T-helper 17 cell (primary cell): ENCODE data around the gene SGPP1. TPM values are rescaled to one million over a fixed set of nuclear protein-coding genes. Genes with fewer than 3 reads are reported as not detected.

ENCODE experiments used
- ATAC-seq: fragments of 150-1000 bp; cut with Tn5 transposase; 2 replicates; pipeline ENCODE4 v1.10.0; 2021; ENCODE audit warnings: mild to moderate bottlenecking, moderate library complexity
- DNase-seq, 3 donors: peaks; one replicate each; pipeline versions ENCODE4 v3.0.0 to v3.0.0-alpha.2; 2020 to 2021
- H3K9me3 ChIP-seq: one replicate; pipeline ENCODE4 v1.7.0; 2013; ENCODE audit warnings: low read length, mild to moderate bottlenecking; ENCODE audit not compliant: control insufficient read depth, poor library complexity, severe bottlenecking
- H3K27ac Mint-ChIP-seq: one replicate; pipeline ENCODE4 v1.8.0; 2022; ENCODE audit warnings: mild to moderate bottlenecking, moderate library complexity, mixed read lengths
- H3K27me3 Mint-ChIP-seq: one replicate; pipeline ENCODE4 v1.8.0; 2022; ENCODE audit warnings: mixed read lengths
- H3K36me3 Mint-ChIP-seq: one replicate; pipeline ENCODE4 v1.8.0; 2022; ENCODE audit warnings: low read depth, mixed read lengths
- H3K4me1 Mint-ChIP-seq: one replicate; pipeline ENCODE4 v1.8.0; 2022; ENCODE audit warnings: mild to moderate bottlenecking, mixed read lengths
- H3K4me3 Mint-ChIP-seq: one replicate; pipeline ENCODE4 v1.8.0; 2022; ENCODE audit warnings: mild to moderate bottlenecking, moderate library complexity, mixed read lengths
- total RNA-seq, 4 donors: library from RNA in 2 of 4; stranded (reverse) in 2 of 4; gene quantifications; one replicate each; pipeline ENCODE4 v1.2.3 and lab custom pipeline; 2022 to 2026

Gene SGPP1, protein sequence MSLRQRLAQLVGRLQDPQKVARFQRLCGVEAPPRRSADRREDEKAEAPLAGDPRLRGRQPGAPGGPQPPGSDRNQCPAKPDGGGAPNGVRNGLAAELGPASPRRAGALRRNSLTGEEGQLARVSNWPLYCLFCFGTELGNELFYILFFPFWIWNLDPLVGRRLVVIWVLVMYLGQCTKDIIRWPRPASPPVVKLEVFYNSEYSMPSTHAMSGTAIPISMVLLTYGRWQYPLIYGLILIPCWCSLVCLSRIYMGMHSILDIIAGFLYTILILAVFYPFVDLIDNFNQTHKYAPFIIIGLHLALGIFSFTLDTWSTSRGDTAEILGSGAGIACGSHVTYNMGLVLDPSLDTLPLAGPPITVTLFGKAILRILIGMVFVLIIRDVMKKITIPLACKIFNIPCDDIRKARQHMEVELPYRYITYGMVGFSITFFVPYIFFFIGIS
- total RNA-seq (10 to 100 TPM; 13.6 to 14.2 TPM), total RNA-seq (lab: John Stamatoyannopoulos, UW) (19.6 to 21.2 reads per million in 2 donors)

DNA sequence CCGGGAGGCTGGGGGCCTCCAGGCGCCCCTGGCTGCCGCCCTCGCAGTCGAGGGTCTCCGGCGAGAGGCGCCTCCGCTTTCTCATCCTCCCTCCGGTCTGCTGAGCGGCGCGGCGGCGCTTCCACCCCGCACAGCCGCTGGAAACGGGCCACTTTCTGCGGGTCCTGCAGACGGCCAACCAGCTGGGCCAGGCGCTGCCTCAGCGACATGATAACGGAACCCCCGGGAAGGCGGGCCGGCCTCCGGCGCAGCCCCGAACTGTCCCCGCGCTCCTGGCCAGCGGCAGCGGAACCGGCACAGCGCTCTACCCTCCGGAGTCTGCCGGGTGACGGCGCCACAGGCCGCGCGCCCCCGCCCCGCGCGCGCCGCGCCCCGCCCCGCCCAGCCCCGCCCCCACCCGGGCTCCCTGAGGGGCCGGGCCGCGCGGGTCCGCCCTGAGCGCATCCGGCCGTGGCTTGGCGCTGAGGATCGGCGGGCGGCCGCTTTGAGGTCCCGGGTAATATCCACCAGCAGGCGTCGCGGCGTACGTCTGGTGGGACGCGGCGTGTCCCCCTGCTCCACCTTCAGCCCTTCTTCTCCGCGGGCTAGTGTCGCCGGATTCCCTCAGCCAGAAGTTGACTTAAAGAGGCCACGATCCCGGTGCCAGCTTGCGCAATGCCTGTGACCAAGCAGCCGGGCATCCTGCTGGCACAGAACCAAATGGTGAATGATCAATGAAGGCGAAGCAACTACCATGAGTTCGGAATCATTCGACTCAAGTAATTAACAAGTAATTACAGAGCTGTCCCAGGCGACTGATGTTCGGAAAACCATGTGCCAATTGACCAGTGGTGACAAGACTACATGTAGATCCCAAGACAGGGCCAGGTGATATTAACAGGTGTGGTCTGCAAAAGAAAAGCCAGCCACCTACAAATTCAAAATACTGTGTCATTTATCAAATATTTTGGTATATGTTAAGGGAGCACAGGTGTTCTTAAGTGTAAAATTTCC, at the start of gene SGPP1:
SGPP1 (minus strand) TSS at position 330 of the 993 bp plus-strand sequence; CDS start at position 209, 121 bp downstream.
- Mint-ChIP-seq H3K4me3 (peak within 1 kb of the TSS; percentile 99), H3K27ac (peak within 1 kb of the TSS; percentile 95), H3K4me1 (peaks cover 36% of the 10 kb centered on the region), H3K27me3 (no peaks in the 10 kb centered on the region), H3K36me3 (peaks cover 3% of the 10 kb centered on the region)
- no peaks in the 10 kb centered on the region for H3K9me3 ChIP-seq
- peak; percentile 92 for ATAC-seq
- DNase-seq, result peak; percentile 72 to 77 (median 77)

DNA sequence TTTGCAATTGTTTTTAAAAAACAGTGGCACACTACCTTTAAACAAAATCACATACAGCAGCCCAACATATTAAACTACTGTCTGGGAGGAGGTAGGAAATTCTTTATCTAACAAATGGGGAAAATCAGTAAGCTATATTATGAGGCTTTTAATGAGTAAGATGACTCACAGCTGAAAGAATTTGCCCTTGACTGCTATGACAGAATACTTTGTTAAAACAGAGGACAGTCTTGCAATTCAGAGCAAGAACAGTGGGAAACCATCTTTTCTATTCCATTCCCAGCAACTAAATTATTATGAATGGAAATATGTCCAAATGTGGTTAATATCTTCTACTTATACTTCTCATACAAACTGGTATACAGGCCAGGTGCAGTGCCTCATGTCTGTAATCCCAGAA, 49.2 kb upstream of the SGPP1 start:
- DNase-seq, result no peak
- Mint-ChIP-seq H3K27ac (no peak overlapping the region), H3K4me1 (no peaks in the 10 kb centered on the region), H3K36me3 (no peaks in the 10 kb centered on the region), H3K4me3 (no peak overlapping the region), H3K27me3 (no peaks in the 10 kb centered on the region)
- ATAC-seq, result no peak
- H3K9me3 ChIP-seq, result no peaks in the 10 kb centered on the region

DNA sequence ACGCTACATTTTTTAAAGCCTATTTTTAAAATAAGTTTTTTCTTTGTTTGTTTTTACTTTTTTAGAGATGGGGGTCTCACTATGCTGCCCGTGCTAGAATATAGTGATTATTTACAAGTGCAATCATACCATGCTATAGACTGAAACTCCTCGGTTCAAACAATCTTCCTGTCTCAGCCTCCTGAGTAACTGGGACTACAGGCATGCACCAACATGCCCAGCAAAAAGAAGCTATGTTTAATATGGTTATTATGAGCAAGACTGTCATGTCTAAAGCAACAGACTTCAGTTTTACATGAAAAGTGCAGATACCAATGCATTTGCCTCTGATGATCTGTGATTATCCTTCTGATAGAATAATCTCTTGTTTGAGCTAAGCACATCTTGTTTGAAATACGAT, 45.6 kb upstream of the SGPP1 start:
- Mint-ChIP-seq H3K27me3 (no peaks in the 10 kb centered on the region), H3K4me3 (no peak overlapping the region), H3K4me1 (peaks cover 3% of the 10 kb centered on the region), H3K27ac (no peak overlapping the region), H3K36me3 (no peaks in the 10 kb centered on the region)
- DNase-seq (no peak), ATAC-seq (no peak)
- H3K9me3 ChIP-seq, result no peaks in the 10 kb centered on the region

DNA sequence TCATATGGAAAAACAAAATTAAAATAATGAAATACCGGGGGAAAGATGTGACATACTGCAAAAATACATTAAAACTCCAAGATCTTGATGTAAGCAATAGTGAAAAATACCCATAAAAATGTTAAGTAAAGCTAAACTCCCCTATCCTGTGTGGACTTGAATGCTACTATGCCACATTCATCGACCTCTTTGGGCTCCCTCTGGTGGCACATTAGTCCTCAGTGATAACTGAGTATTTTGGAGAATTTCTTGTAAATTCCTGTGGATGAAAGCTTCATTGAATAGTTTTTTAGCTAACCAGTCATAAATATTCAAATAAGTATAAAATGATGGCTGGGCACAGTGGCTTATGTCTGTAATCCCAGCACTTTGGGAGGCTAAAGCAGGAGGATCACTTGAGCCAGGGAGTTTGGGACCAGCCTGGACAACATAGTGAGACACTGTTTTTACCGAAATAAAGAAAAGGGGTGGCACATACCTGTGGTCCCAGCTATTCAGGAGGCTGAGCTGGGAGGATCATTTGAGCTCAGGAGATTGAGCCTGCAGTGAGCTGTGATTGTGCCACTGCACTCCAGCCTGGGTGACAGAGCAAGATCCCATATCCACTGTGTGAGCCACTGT, 42.4 kb upstream of the SGPP1 start:
- Mint-ChIP-seq H3K27ac (no peak overlapping the region), H3K4me1 (peaks cover 3% of the 10 kb centered on the region), H3K27me3 (no peaks in the 10 kb centered on the region), H3K4me3 (no peak overlapping the region), H3K36me3 (no peaks in the 10 kb centered on the region)
- DNase-seq, result peak in 2 of 3 donors; percentile 17 to 38
- ATAC-seq, result peak; percentile 87
- H3K9me3 ChIP-seq, result no peaks in the 10 kb centered on the region

DNA sequence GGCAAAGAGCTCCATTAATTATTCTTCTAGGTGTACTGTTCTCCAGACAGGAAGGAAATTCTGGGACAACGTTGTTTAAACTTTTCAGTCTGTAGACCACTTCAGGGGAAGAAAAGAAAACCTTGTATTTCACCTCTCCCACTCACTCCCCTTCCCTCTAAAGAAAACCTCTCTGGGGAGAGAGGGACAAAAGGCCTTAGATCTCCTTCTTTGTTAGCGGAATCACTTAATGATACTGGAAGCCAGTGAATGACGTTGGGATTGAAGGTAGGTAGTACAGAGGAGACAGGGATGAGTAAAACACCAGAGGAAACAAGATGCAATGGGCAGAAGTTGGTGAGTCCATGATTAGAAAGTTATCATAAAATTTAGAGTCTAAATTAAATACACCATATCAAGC, 38.7 kb upstream of the SGPP1 start:
- DNase-seq (no peak), ATAC-seq (no peak)
- H3K4me3 Mint-ChIP-seq, result no peak overlapping the region
- no peaks in the 10 kb centered on the region for H3K9me3 ChIP-seq
- H3K36me3 Mint-ChIP-seq, result no peaks in the 10 kb centered on the region
- H3K27me3 Mint-ChIP-seq, result no peaks in the 10 kb centered on the region
- peaks cover 3% of the 10 kb centered on the region for H3K4me1 Mint-ChIP-seq
- no peak overlapping the region for H3K27ac Mint-ChIP-seq

DNA sequence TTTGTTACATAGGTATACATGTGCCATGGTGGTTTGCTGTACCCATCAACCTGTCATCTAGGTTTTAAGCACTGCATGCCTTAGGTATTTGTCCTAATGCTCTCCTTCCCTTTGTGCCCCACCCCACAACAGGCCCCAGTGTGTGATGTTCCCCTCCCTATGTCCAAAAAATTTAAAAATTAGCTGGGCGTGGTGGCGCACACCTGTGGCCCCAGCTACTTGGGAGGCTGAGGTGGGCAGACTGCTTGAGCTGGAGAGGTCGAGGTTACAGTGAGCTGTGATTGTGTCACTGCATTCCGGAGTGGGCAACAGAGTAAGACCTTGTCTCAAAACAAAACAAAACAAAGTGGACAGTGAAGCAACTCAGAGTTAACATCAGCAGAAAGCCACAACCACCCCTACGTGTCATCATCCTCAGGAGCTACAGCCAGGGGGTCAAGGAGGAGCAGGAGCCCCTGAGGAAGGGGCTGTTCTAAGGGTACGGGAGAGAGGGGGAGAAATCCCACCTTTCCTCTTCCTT, 36.8 kb upstream of the SGPP1 start:
- Mint-ChIP-seq H3K27ac (no peak overlapping the region), H3K27me3 (no peaks in the 10 kb centered on the region), H3K36me3 (no peaks in the 10 kb centered on the region), H3K4me3 (no peak overlapping the region), H3K4me1 (peaks cover 6% of the 10 kb centered on the region)
- DNase-seq (no peak), ATAC-seq (no peak)
- H3K9me3 ChIP-seq, result no peaks in the 10 kb centered on the region

DNA sequence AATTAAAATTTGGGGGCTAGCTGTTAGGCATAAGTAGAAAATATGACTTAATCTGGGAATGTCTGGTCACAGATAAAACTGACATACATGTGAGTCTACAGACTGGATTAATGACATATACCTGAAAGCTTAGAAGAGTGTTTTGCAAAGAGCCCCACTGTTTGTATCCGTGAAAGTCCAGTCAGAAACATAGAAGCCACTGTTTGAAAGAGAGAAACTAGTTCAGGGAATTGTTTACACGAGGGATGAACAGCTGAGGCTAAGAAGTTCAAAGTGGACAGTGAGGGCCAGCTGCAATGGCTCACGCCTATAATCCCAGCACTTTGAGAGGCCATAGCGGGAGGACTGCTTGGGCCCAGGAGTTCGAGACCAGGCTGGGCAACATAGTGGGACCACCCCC, 36.2 kb upstream of the SGPP1 start:
- H3K36me3 Mint-ChIP-seq, result no peaks in the 10 kb centered on the region
- no peak overlapping the region for H3K4me3 Mint-ChIP-seq
- H3K27ac Mint-ChIP-seq, result no peak overlapping the region

DNA sequence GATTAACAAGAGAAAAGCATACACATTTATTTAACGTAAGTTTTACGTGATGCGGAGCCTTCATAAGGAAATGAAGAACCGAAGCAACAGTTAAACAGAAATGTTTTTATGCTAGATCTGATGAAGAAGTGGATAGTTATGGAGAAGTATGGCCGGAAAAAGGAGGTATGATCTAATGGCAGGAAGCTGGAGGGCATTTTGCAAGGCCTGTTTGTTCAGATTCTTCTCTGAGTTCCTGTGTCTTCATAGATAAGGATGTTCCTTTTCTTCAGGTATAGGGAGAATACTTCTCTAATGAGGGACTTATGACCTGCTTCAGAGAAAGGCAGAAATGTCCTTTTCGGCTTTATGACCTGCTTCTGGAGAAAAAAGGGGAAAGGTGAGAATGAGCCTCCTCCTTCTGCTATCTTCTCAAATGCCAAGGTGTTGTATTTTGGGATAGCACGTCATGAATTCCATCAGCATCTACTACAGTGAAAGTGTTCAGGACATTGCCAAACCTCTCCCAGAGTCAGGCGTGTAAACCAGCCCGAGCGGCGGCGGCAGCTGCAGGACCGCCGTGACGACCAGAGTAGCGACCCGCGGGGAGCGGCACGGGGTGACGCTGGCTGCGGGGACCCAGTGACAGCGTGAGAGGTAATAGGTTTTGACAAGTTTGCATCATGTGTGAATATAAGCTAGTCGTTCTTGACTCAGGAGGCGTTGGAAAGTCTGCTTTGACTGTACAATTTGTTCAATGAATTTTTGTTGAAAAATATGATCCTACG, 33.7 kb upstream of the SGPP1 start:
- H3K27me3 Mint-ChIP-seq, result no peaks in the 10 kb centered on the region
- DNase-seq, result no peak

More for the DNA sequence above, 36.2 kb upstream of the SGPP1 start:
- H3K4me1 Mint-ChIP-seq, result peaks cover 10% of the 10 kb centered on the region
- H3K27me3 Mint-ChIP-seq, result no peaks in the 10 kb centered on the region
- DNase-seq (no peak), ATAC-seq (no peak)
- H3K9me3 ChIP-seq, result no peaks in the 10 kb centered on the region

DNA sequence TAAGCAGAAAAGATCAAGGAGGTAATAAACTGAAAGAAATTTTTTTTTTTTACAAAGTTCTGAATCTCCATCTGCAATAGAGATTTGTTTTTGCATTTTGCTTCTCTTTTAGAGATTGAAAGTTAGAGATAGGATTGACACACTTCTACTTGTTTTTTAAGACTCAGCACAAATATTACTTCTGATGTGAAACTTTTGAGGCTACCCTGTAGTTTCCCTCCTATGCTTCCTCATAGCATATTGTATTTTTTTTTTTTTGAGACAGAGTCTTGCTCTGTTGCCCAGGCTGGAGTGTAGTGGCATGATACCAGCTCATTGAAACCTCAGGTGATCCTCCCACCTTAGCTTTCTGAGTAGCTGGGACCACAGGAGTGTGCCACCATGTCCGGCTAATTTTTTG, 32.1 kb upstream of the SGPP1 start:
- H3K9me3 ChIP-seq, result no peaks in the 10 kb centered on the region
- peak; percentile 72 for ATAC-seq
- no peaks in the 10 kb centered on the region for H3K36me3 Mint-ChIP-seq
- no peak for DNase-seq
- H3K4me3 Mint-ChIP-seq, result no peak overlapping the region
- H3K27ac Mint-ChIP-seq, result peak overlapping the region; percentile 87
- no peaks in the 10 kb centered on the region for H3K27me3 Mint-ChIP-seq
- H3K4me1 Mint-ChIP-seq, result peaks cover 7% of the 10 kb centered on the region

More for the DNA sequence above, 33.7 kb upstream of the SGPP1 start:
- H3K9me3 ChIP-seq, result no peaks in the 10 kb centered on the region
- Mint-ChIP-seq H3K4me3 (no peak overlapping the region), H3K27ac (peak overlapping the region; percentile 11), H3K4me1 (peaks cover 7% of the 10 kb centered on the region), H3K36me3 (no peaks in the 10 kb centered on the region)
- no peak for ATAC-seq

DNA sequence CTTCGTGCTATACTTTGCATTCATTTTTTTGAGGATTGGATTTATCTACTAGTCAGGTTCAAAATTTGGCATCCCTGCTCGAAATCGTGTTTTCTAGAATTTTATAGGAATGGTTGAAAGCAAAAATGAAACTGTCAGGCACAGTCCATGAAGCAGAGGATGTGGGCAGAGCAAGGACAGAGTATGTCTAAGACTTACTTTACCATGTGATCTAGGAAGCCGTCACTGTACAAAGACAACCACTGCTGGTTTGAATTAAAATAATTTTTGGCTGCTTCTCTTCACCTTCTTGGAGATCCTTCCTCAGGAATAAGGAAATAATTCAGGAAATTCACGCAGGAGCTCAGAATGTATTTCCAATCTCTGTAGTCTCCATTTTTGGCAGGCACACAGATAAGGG, 31.6 kb upstream of the SGPP1 start:
- H3K27me3 Mint-ChIP-seq, result no peaks in the 10 kb centered on the region
- ATAC-seq (peak; percentile 93), DNase-seq (no peak)
- no peaks in the 10 kb centered on the region for H3K9me3 ChIP-seq
- H3K4me3 Mint-ChIP-seq, result peak overlapping the region; percentile 76
- peaks cover 7% of the 10 kb centered on the region for H3K4me1 Mint-ChIP-seq
- H3K36me3 Mint-ChIP-seq, result no peaks in the 10 kb centered on the region
- H3K27ac Mint-ChIP-seq, result peak overlapping the region; percentile 87

DNA sequence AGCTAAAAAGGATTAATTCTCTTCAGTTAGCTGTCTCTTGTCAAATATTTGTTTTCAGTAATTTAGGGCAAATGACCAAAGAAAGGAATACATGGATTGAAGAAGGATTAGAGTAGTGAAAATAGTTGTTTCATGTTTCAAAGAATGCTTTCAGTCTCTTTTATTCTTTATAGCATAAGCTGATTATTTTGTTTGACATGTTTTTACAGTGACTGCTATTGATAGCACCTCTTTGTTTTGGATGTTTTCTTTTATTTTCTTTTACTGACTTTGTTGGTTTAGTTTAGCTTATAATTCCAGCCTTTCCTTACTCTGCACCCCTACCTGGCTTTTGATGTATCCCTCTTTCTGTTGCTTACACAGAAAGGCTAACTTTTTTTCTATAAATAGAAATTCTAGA, 29.3 kb upstream of the SGPP1 start:
- Mint-ChIP-seq H3K27ac (no peak overlapping the region), H3K36me3 (no peaks in the 10 kb centered on the region), H3K4me1 (peaks cover 7% of the 10 kb centered on the region), H3K27me3 (no peaks in the 10 kb centered on the region), H3K4me3 (no peak overlapping the region)
- H3K9me3 ChIP-seq, result no peaks in the 10 kb centered on the region
- no peak for DNase-seq
- no peak for ATAC-seq

DNA sequence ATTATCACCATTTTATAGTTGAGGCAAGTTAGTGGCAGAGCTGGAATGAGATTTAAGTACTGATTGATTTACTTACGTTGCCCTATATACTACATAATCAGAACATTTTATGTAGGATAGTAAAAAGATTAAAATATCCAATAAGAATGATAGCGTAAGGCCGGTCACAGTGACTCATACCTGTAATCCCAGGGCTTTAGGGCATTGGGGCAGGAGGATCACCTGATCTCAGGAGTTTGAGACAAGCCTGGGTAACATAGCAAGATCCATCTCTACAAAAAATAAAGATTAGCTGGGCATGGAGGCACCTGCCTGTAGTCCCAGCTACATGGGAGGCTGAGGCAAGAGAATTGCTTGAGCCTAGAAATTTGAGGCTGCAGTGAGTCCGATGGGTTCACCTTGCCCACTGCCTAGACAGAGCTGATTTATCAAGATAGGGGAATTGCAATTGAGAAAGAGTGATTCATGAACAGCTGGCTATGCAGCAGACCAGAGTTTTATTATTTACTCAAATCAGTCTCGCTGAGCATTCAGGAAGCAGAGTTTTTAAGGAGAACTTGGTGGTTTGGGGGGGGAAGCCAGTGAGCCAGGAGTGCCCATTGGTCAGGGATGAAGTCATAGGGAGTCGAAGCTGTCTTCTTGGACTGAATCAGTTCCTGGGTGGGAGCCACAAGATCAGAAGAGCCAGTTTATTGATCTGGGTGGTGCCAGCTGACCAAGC, 24.7 kb upstream of the SGPP1 start:
- H3K36me3 Mint-ChIP-seq, result no peaks in the 10 kb centered on the region
- H3K9me3 ChIP-seq, result no peaks in the 10 kb centered on the region
- H3K4me1 Mint-ChIP-seq, result no peaks in the 10 kb centered on the region
- no peaks in the 10 kb centered on the region for H3K27me3 Mint-ChIP-seq
- no peak for DNase-seq
- no peak for ATAC-seq
- H3K4me3 Mint-ChIP-seq, result no peak overlapping the region
- no peak overlapping the region for H3K27ac Mint-ChIP-seq
